Kidney (tissue), 14 donors: Measurements from ENCODE around the gene SLC39A9. TPM values are rescaled to one million over a fixed set of nuclear protein-coding genes. Genes with fewer than 3 reads are reported as not detected.

Experiments used
- DNase-seq, 5 donors: peaks; one replicate each; pipeline ENCODE4 v3.0.0-alpha.2; 2013 to 2020
- FAIRE-seq: peaks from 2 replicates; lab custom pipeline; 2012; peaks lifted over from hg19 to GRCh38; lab: Jason Lieb, UNC
- H3K27ac ChIP-seq, 2 donors: one replicate each; pipeline ENCODE4 v1.7.0; 2013; ENCODE audit warnings: low read depth in 2 of 2, low read length in 2 of 2, inconsistent platforms in 1 of 2
- H3K27me3 ChIP-seq: one replicate; pipeline ENCODE4 v1.7.1; 2013; ENCODE audit warnings: low read length, inconsistent platforms; ENCODE audit not compliant: control insufficient read depth, insufficient read depth
- H3K36me3 ChIP-seq, 3 donors: one replicate each; pipeline versions ENCODE4 v1.7.0 to v1.7.1; 2013; ENCODE audit warnings: low read length in 3 of 3, control low read depth in 1 of 3, inconsistent platforms in 1 of 3; ENCODE audit not compliant: insufficient read depth in 3 of 3, control insufficient read depth in 2 of 3
- H3K4me1 ChIP-seq, 3 donors: one replicate each; pipeline versions ENCODE4 v1.7.0 to v1.7.1; 2013; ENCODE audit warnings: low read length in 3 of 3, inconsistent platforms in 1 of 3, low read depth in 1 of 3; ENCODE audit not compliant: control insufficient read depth in 2 of 3, insufficient read depth in 2 of 3
- H3K4me3 ChIP-seq, 3 donors: one replicate each; pipeline versions ENCODE4 v1.7.0 to v1.8.1; 2013; ENCODE audit warnings: low read length in 3 of 3, control low read depth in 1 of 3, inconsistent platforms in 1 of 3
- H3K9ac ChIP-seq, 3 donors: one replicate each; pipeline versions ENCODE4 v1.7.0 to v1.7.1; 2013; ENCODE audit warnings: low read length in 3 of 3, control low read depth in 1 of 3, inconsistent platforms in 1 of 3
- H3K9me3 ChIP-seq, 3 donors: one replicate each; pipeline versions ENCODE4 v1.7.0 to v1.7.1; 2013; ENCODE audit warnings: low read length in 3 of 3, control low read depth in 1 of 3, inconsistent platforms in 1 of 3; ENCODE audit not compliant: control insufficient read depth in 2 of 3, insufficient read depth in 1 of 3
- CTCF ChIP-seq: IDR thresholded peaks from 3 replicates; pipeline ENCODE4 v1.5.1; 2012; ENCODE audit warnings: mild to moderate bottlenecking, moderate library complexity, borderline replicate concordance; ENCODE audit not compliant: insufficient read depth; ENCODE audit errors: extremely low read depth
- intact Hi-C: fragments of 100-400 bp; cut with DNase I; formaldehyde crosslinking; loops from one replicate; pipeline ENCODE4 v1.11.1; 2022
- polyA plus RNA-seq: library from polyadenylated mRNA; stranded (reverse); fragments of 350-450 nt; fragmentation: Illumina TruSeq; extraction: RNeasy Lipid Tissue Mini Kit (QIAGEN cat#74804); gene quantifications from one replicate; pipeline ENCODE4 v1.2.3, GENCODE V29; 2014; ENCODE audit warnings: low read depth, low replicate concordance; ENCODE audit not compliant: insufficient read depth
- total RNA-seq: library from RNA; stranded (reverse); fragmentation: NEBNext Ultra II Directional; extraction: Animal tissue kit (Norgen Biotek cat#: 25700); gene quantifications from one replicate; pipeline ENCODE4 v1.2.1, GENCODE V29; 2021
- donor health status: control.
- donor health status: control.
- donor health status: control.
- donor health status: control.
- donor health status: control.
- donor health status: DM: yes; HTN: yes; CAD: no.
- donor health status: Normal renal cell carcinoma (clear cell type).

The SLC39A9 gene
- total and polyA plus RNA-seq, 2 donors from 2014 or later = 45.9 to 77.7 TPM

GRCh38 chr14:69398818-69399210 is 322 bp downstream of the SLC39A9 start:
- Histone ChIP-seq H3K36me3 (peaks cover 4 to 19% (median 8%) of the 10 kb centered on the region in 3 donors), H3K9me3 (no peaks in the 10 kb centered on the region), H3K4me1 (peaks cover 4 to 16% (median 8%) of the 10 kb centered on the region in 3 donors), H3K4me3 (peak overlapping the region; percentile 90 to 100 (median 92)), H3K27me3 (no peaks in the 10 kb centered on the region), H3K9ac (peak overlapping the region; percentile 74 to 100 (median 77)), H3K27ac (peak overlapping the region; percentile 91 to 93)
- intact Hi-C loops = no loop called here
- no peak for TF ChIP-seq CTCF
- FAIRE-seq (no peak), DNase-seq (no peak)

- H3K4me1 ChIP-seq = peaks cover 4 to 16% (median 8%) of the 10 kb centered on the region in 3 donors
- H3K27me3 ChIP-seq = no peaks in the 10 kb centered on the region
- no peak overlapping the region for H3K9ac ChIP-seq
- no peak overlapping the region for H3K27ac ChIP-seq
- FAIRE-seq (no peak), DNase-seq (no peak)
- no peaks in the 10 kb centered on the region for H3K9me3 ChIP-seq
- TF ChIP-seq CTCF = no peak
- intact Hi-C loops = no loop called here
- peaks cover 4 to 12% (median 7%) of the 10 kb centered on the region in 3 donors for H3K36me3 ChIP-seq
- peak overlapping the region in 2 of 3 donors; percentile 90 to 92 for H3K4me3 ChIP-seq
Observed at GRCh38 chr14:69399750-69400149, 1.3 kb downstream of the SLC39A9 start.

GRCh38 chr14:69400154-69400553 is 1.7 kb downstream of the SLC39A9 start:
- H3K4me3 ChIP-seq = peak overlapping the region; percentile 37 to 92 (median 90)
- no peak for FAIRE-seq
- H3K27ac ChIP-seq = no peak overlapping the region
- H3K9me3 ChIP-seq = no peaks in the 10 kb centered on the region
- H3K27me3 ChIP-seq = no peaks in the 10 kb centered on the region
- H3K4me1 ChIP-seq = peaks cover 4 to 16% (median 8%) of the 10 kb centered on the region in 3 donors
- peaks cover 4 to 9% (median 7%) of the 10 kb centered on the region in 3 donors for H3K36me3 ChIP-seq
- DNase-seq = no peak
- intact Hi-C loops = no loop called here
- TF ChIP-seq CTCF = no peak
- H3K9ac ChIP-seq = no peak overlapping the region

- Histone ChIP-seq H3K4me1 (peaks cover 4 to 16% (median 8%) of the 10 kb centered on the region in 3 donors), H3K4me3 (peak overlapping the region in 1 of 3 donors; percentile 90), H3K27ac (no peak overlapping the region), H3K9ac (no peak overlapping the region), H3K36me3 (no peaks in the 10 kb centered on the region), H3K27me3 (no peaks in the 10 kb centered on the region), H3K9me3 (no peaks in the 10 kb centered on the region)
- no peak for FAIRE-seq
- no peak for DNase-seq
- no peak for TF ChIP-seq CTCF
- intact Hi-C loops = no loop called here
Observed at GRCh38 chr14:69401841-69402240, 3.3 kb downstream of the SLC39A9 start.
